Lower leg skin (tissue), 3 donors: Measurements from ENCODE around the gene DGKD.

Experiments
- POLR2A ChIP-seq, 2 donors: fragments of 450-650 bp; IDR thresholded peaks; one replicate each; pipeline ENCODE4 v1.6.1; 2016 to 2017; ENCODE audit warnings: antibody characterized with exemption in 2 of 2, mild to moderate bottlenecking in 1 of 2, moderate library complexity in 1 of 2
- TF ChIP-seq, protein P1 (sequence below), 3 donors: fragments of 450-650 bp; IDR thresholded peaks; one replicate each; pipeline ENCODE4 v1.5.1; 2016; ENCODE audit warnings: antibody characterized with exemption in 3 of 3, mild to moderate bottlenecking in 3 of 3, moderate library complexity in 2 of 3

DNA sequence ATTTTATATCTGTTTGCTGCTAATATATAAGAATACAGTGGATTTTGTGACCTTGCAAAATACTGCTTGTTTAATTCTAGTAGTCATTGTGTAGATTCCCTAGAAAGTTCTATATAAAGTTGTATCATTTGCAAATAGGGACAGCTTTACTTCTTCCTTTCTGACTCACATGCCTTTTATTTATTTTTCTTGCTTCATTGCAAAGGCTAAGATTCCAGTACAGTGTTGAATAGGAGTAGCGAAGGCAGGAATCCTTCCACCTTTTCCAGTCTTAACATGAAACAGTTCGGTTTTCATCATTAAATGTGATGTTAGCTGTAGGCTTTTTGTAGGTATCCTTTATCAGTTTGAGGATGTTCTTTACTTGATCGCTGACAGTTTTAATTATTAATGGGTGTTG is 58.1 kb downstream of the DGKD start:
- no peak for TF ChIP-seq POLR2A (IDR thresholded peaks at IDR 0.05)
- TF ChIP-seq, protein P1, sequence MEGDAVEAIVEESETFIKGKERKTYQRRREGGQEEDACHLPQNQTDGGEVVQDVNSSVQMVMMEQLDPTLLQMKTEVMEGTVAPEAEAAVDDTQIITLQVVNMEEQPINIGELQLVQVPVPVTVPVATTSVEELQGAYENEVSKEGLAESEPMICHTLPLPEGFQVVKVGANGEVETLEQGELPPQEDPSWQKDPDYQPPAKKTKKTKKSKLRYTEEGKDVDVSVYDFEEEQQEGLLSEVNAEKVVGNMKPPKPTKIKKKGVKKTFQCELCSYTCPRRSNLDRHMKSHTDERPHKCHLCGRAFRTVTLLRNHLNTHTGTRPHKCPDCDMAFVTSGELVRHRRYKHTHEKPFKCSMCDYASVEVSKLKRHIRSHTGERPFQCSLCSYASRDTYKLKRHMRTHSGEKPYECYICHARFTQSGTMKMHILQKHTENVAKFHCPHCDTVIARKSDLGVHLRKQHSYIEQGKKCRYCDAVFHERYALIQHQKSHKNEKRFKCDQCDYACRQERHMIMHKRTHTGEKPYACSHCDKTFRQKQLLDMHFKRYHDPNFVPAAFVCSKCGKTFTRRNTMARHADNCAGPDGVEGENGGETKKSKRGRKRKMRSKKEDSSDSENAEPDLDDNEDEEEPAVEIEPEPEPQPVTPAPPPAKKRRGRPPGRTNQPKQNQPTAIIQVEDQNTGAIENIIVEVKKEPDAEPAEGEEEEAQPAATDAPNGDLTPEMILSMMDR (IDR thresholded peaks at IDR 0.05), result no peak
